ENCODE data around the gene GIPC3.
"Not testable (repeated sequence)": the region's sequence is repeated elsewhere in the genome, so short reads cannot be mapped to it uniquely, and the experiment has no call there.

Gene GIPC3

GRCh38 chr19:3622224-3622623 lies 36.9 kb downstream of the GIPC3 start:
- H3K4me3 ChIP-seq (ENCODE audit: low read depth, low read length) = no peak overlapping the region
- in situ Hi-C loops (cut with HindIII; ENCODE audit: low sequenced_read_pairs) = loop anchor here (5.0 kb wide), 2 partner anchors 45 to 85 kb away; partner anchors contain the start of gene TEKTIP1
- no peak for TF ChIP-seq CTCF (IDR thresholded peaks at IDR 0.05; ENCODE audit: low read depth, low read length, missing control alignments)
- no peak for DNase-seq (ENCODE audit: low read depth)

GRCh38 chr19:3623716-3624115 lies 38.4 kb downstream of the GIPC3 start:
- in situ Hi-C loops (cut with HindIII; ENCODE audit: low sequenced_read_pairs) = loop anchor here (5.0 kb wide), 2 partner anchors 46 to 86 kb away; partner anchors contain the start of gene TEKTIP1
- TF ChIP-seq CTCF (IDR thresholded peaks at IDR 0.05; ENCODE audit: low read depth, low read length, missing control alignments) = no peak
- H3K4me3 ChIP-seq (ENCODE audit: low read depth, low read length) = no peak overlapping the region
- no peak for DNase-seq (ENCODE audit: low read depth)

- DNase-seq (ENCODE audit: low read depth) = no peak
- TF ChIP-seq CTCF (IDR thresholded peaks at IDR 0.05; ENCODE audit: low read depth, low read length, missing control alignments) = no peak
Measured at GRCh38 chr19:3625996-3626472, 40.8 kb downstream of the GIPC3 start.

GRCh38 chr19:3626473-3627350 lies 41.4 kb downstream of the GIPC3 start, which contains the start of gene CACTIN:
TSS of gene CACTIN (minus strand) at chr19:3626790. CDS start at chr19:3626762, 28 bp downstream.
- in situ Hi-C loops (cut with HindIII; ENCODE audit: low sequenced_read_pairs) = no loop called here
- peak; percentile 93 for DNase-seq (ENCODE audit: low read depth)
- H3K4me3 ChIP-seq (ENCODE audit: low read depth, low read length) = peak within 1 kb of the TSS; percentile 94
- TF ChIP-seq CTCF (IDR thresholded peaks at IDR 0.05; ENCODE audit: low read depth, low read length, missing control alignments) = no peak

More at GRCh38 chr19:3625996-3626472, 40.8 kb downstream of the GIPC3 start:
- peak overlapping the region; percentile 94 for H3K4me3 ChIP-seq (ENCODE audit: low read depth, low read length)
- in situ Hi-C loops (cut with HindIII; ENCODE audit: low sequenced_read_pairs) = no loop called here

- H3K4me3 ChIP-seq (ENCODE audit: low read depth, low read length) = peak overlapping the region; percentile 94
- in situ Hi-C loops (cut with HindIII; ENCODE audit: low sequenced_read_pairs) = no loop called here
- no peak for TF ChIP-seq CTCF (IDR thresholded peaks at IDR 0.05; ENCODE audit: low read depth, low read length, missing control alignments)
- no peak for DNase-seq (ENCODE audit: low read depth)
Measured at GRCh38 chr19:3627351-3627723, 42.1 kb downstream of the GIPC3 start.

- H3K4me3 ChIP-seq (ENCODE audit: low read depth, low read length); DNase-seq (ENCODE audit: low read depth); in situ Hi-C loops (cut with HindIII; ENCODE audit: low sequenced_read_pairs): not testable (repeated sequence)
Measured at GRCh38 chr19:3628766-3629165, 43.5 kb downstream of the GIPC3 start.

Data from astrocyte of the cerebellum (primary cell).